Glutamatergic neuron (in vitro differentiated cells): ENCODE data around the gene RGS16. TPM values are rescaled to one million over a fixed set of nuclear protein-coding genes. Genes with fewer than 3 reads are reported as not detected.

Source experiments
- DNase-seq: peaks from one replicate; pipeline ENCODE4 v3.0.0; 2022
- H3K27ac Mint-ChIP-seq: one replicate; pipeline ENCODE4 v1.8.0; 2020; ENCODE audit warnings: mild to moderate bottlenecking, mixed read lengths, inconsistent platforms; ENCODE audit not compliant: unreplicated experiment
- H3K27me3 Mint-ChIP-seq: one replicate; pipeline ENCODE4 v1.8.0; 2020; ENCODE audit warnings: mild to moderate bottlenecking, moderate library complexity, mixed read lengths, inconsistent platforms; ENCODE audit not compliant: unreplicated experiment
- H3K36me3 Mint-ChIP-seq: one replicate; pipeline ENCODE4 v1.8.0; 2020; ENCODE audit warnings: mild to moderate bottlenecking, mixed read lengths, inconsistent platforms; ENCODE audit not compliant: unreplicated experiment
- H3K4me1 Mint-ChIP-seq: one replicate; pipeline ENCODE4 v1.8.0; 2020; ENCODE audit warnings: mild to moderate bottlenecking, low read depth, mixed read lengths, inconsistent platforms; ENCODE audit not compliant: unreplicated experiment
- H3K4me3 Mint-ChIP-seq: one replicate; pipeline ENCODE4 v1.8.0; 2020; ENCODE audit warnings: mild to moderate bottlenecking, mixed read lengths, inconsistent platforms; ENCODE audit not compliant: unreplicated experiment
- H3K9me3 Mint-ChIP-seq: one replicate; pipeline ENCODE4 v1.8.0; 2020; ENCODE audit warnings: mild to moderate bottlenecking, moderate library complexity, mixed read lengths, inconsistent platforms; ENCODE audit not compliant: unreplicated experiment
- total RNA-seq: library from RNA; stranded (reverse); fragmentation: NEBNext Ultra II Directional; extraction: Animal tissue kit (Norgen Biotek cat#: 25700); gene quantifications from one replicate; pipeline ENCODE4 v1.2.1, GENCODE V29; 2021; ENCODE audit not compliant: unreplicated experiment
- TF ChIP-seq, protein P1 (sequence below): fragments of 200-600 bp; sonication (generic); IDR thresholded peaks from one replicate; pipeline ENCODE4 v1.5.0; 2021; ENCODE audit not compliant: partially characterized antibody, unreplicated experiment

The RGS16 gene
- total RNA-seq, 1 donor from 2014 or later, result 37.2 TPM

DNA sequence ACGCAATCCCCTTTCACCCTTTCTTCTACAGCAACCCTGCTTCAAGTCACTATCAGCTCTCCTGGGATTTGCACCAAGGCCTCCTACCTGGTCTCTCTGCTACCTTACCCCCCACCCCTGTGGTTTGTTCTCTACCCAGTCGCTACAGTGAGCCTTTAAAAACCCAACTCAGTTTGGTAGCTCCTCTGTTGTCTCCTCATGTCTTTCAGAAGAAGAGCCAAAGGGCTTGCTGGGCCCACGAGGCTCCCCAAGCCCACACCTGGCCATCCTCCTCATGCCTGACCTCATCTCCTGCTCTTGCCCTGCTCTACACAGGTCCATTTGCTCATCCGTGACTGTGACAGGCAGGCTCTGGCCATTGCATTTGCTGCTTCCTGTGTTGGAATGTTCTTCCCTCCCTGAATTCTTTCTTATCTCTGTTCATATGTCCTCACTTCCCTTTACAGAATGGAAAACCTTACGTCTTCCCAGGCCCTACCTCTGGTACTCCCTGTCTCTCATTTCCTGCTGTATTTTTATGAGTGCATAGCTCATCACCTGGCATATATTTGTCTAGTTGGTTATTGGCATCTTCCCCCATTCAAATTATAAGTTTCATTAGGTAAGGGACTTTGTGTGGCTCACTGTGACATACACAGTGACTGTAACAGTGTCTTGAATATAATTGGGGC, 3.3 kb downstream of the RGS16 start:
- TF ChIP-seq, protein P1, sequence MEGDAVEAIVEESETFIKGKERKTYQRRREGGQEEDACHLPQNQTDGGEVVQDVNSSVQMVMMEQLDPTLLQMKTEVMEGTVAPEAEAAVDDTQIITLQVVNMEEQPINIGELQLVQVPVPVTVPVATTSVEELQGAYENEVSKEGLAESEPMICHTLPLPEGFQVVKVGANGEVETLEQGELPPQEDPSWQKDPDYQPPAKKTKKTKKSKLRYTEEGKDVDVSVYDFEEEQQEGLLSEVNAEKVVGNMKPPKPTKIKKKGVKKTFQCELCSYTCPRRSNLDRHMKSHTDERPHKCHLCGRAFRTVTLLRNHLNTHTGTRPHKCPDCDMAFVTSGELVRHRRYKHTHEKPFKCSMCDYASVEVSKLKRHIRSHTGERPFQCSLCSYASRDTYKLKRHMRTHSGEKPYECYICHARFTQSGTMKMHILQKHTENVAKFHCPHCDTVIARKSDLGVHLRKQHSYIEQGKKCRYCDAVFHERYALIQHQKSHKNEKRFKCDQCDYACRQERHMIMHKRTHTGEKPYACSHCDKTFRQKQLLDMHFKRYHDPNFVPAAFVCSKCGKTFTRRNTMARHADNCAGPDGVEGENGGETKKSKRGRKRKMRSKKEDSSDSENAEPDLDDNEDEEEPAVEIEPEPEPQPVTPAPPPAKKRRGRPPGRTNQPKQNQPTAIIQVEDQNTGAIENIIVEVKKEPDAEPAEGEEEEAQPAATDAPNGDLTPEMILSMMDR, result no peak
- Mint-ChIP-seq H3K27ac (no peak overlapping the region), H3K4me3 (no peak overlapping the region), H3K9me3 (no peaks in the 10 kb centered on the region), H3K27me3 (peaks cover 4% of the 10 kb centered on the region), H3K4me1 (peaks cover 9% of the 10 kb centered on the region), H3K36me3 (no peaks in the 10 kb centered on the region)
- no peak for DNase-seq

- Mint-ChIP-seq H3K9me3 (no peaks in the 10 kb centered on the region), H3K4me1 (peaks cover 9% of the 10 kb centered on the region), H3K36me3 (no peaks in the 10 kb centered on the region), H3K27ac (no peak overlapping the region), H3K27me3 (peaks cover 4% of the 10 kb centered on the region), H3K4me3 (peak overlapping the region; percentile 1)
- no peak for DNase-seq
- TF ChIP-seq, protein P1, result no peak
Observed at GRCh38 chr1:182600036-182600713, 4.0 kb downstream of the RGS16 start.

GRCh38 chr1:182599339-182599738, 4.8 kb downstream of the RGS16 start:
- Mint-ChIP-seq H3K9me3 (no peaks in the 10 kb centered on the region), H3K36me3 (no peaks in the 10 kb centered on the region), H3K4me3 (no peak overlapping the region), H3K4me1 (peaks cover 7% of the 10 kb centered on the region), H3K27me3 (peaks cover 4% of the 10 kb centered on the region), H3K27ac (no peak overlapping the region)
- TF ChIP-seq, protein P1, result peak; percentile 29
- no peak for DNase-seq

DNA sequence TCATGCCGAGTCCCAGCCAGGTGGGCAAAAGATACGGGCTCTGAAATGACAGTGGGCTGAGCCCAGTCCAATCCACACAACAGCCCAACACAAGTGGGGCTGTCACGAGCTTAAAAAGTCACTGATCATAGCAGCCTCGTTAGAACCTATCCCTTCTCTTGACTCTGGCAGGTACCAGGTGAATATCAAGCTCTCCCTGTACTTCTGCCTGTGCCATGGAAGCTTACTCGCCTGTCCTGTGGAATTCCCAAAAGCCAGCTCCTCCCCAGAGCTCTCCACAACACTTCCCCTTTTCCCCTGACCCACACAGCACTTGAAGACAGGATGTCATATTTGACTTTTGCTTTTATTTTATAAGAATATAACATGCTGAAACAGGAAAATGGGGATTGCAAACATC, 5.9 kb downstream of the RGS16 start:
- Mint-ChIP-seq H3K9me3 (no peaks in the 10 kb centered on the region), H3K4me3 (no peak overlapping the region), H3K27me3 (peaks cover 4% of the 10 kb centered on the region), H3K4me1 (peaks cover 5% of the 10 kb centered on the region), H3K27ac (no peak overlapping the region), H3K36me3 (no peaks in the 10 kb centered on the region)
- TF ChIP-seq, protein P1, result no peak
- DNase-seq, result no peak

GRCh38 chr1:182596934-182597333, 7.3 kb downstream of the RGS16 start:
- TF ChIP-seq, protein P1, result no peak
- no peaks in the 10 kb centered on the region for H3K9me3 Mint-ChIP-seq
- peaks cover 5% of the 10 kb centered on the region for H3K27me3 Mint-ChIP-seq
- H3K4me3 Mint-ChIP-seq, result no peak overlapping the region
- H3K36me3 Mint-ChIP-seq, result no peaks in the 10 kb centered on the region
- peaks cover 5% of the 10 kb centered on the region for H3K4me1 Mint-ChIP-seq
- no peak for DNase-seq
- no peak overlapping the region for H3K27ac Mint-ChIP-seq
